Loucy (cell line): ENCODE results near the gene GREB1L.

ENCODE experiments used
- EZH2phosphoT487 ChIP-seq: fragments of 200-600 bp; IDR thresholded peaks from 2 replicates; pipeline ENCODE4 v1.6.1; 2018; ENCODE audit warnings: antibody characterized with exemption, mild to moderate bottlenecking, moderate library complexity, borderline replicate concordance
- TF ChIP-seq, protein P1 (sequence below): fragments of 200-600 bp; sonication (generic); conservative IDR thresholded peaks from 2 replicates; pipeline ENCODE4 v1.5.1; 2014; ENCODE audit warnings: mild to moderate bottlenecking, antibody characterized with exemption, low read length

- TF ChIP-seq, protein P1, sequence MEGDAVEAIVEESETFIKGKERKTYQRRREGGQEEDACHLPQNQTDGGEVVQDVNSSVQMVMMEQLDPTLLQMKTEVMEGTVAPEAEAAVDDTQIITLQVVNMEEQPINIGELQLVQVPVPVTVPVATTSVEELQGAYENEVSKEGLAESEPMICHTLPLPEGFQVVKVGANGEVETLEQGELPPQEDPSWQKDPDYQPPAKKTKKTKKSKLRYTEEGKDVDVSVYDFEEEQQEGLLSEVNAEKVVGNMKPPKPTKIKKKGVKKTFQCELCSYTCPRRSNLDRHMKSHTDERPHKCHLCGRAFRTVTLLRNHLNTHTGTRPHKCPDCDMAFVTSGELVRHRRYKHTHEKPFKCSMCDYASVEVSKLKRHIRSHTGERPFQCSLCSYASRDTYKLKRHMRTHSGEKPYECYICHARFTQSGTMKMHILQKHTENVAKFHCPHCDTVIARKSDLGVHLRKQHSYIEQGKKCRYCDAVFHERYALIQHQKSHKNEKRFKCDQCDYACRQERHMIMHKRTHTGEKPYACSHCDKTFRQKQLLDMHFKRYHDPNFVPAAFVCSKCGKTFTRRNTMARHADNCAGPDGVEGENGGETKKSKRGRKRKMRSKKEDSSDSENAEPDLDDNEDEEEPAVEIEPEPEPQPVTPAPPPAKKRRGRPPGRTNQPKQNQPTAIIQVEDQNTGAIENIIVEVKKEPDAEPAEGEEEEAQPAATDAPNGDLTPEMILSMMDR: no peak
- no peak for TF ChIP-seq EZH2phosphoT487
Observed at GRCh38 chr18:21295101-21295500, 53.1 kb downstream of the GREB1L start.
